ENCODE data around the gene DDX10.

DNA sequence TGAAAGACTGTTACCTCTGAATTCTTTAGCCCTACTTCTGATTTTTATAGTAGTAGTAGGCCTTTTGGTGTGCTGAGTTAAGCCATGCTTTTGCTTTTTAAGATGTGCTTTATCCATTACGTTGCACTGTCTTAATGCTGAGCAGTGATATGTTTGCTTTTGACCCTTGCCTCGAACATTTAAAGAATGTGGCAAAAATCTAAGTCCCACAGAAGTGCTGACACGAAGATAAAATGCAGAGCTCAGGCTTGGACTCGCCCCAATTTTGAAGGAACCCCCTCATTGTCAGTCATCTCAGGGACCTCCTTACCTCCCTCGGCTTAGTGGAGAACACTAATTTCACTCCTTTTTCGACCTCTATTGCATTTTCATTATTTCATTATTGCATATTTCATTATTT, 272.9 kb downstream of the DDX10 start:
- TF ChIP-seq, protein P1, sequence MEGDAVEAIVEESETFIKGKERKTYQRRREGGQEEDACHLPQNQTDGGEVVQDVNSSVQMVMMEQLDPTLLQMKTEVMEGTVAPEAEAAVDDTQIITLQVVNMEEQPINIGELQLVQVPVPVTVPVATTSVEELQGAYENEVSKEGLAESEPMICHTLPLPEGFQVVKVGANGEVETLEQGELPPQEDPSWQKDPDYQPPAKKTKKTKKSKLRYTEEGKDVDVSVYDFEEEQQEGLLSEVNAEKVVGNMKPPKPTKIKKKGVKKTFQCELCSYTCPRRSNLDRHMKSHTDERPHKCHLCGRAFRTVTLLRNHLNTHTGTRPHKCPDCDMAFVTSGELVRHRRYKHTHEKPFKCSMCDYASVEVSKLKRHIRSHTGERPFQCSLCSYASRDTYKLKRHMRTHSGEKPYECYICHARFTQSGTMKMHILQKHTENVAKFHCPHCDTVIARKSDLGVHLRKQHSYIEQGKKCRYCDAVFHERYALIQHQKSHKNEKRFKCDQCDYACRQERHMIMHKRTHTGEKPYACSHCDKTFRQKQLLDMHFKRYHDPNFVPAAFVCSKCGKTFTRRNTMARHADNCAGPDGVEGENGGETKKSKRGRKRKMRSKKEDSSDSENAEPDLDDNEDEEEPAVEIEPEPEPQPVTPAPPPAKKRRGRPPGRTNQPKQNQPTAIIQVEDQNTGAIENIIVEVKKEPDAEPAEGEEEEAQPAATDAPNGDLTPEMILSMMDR (IDR thresholded peaks at IDR 0.05): no peak
- TF ChIP-seq POLR2A (IDR thresholded peaks at IDR 0.05): no peak

Measured in esophagus squamous epithelium (tissue), 4 donors.